GM12878 (cell line): Measurements from ENCODE around the gene SOCS4. TPM values are rescaled to one million over a fixed set of nuclear protein-coding genes. Genes with fewer than 3 reads are reported as not detected.

Experiments
- ATAC-seq: fragments of 200-7000 bp; cut with Tn5 transposase; 3 replicates; pipeline ENCODE4 v1.9.1; 2020; ENCODE audit warnings: mild to moderate bottlenecking, moderate library complexity
- BruUV-seq: library from RNA; stranded (reverse); fragments of 400-500 nt; replicated peaks from 2 replicates; lab custom pipeline; 2021; lab: Mats Ljungman, UMichigan
- CTCF ChIA-PET: fragments of 300-600 bp; sonication (Branson Sonifier 250); formaldehyde crosslinking; extraction: SDS; loops from one replicate; lab custom pipeline; 2021; ENCODE audit warnings: inconsistent platforms; lab: Yijun Ruan, JAX
- POLR2A ChIA-PET: fragments of 350-600 bp; formaldehyde crosslinking; extraction: SDS; loops from one replicate; lab custom pipeline; 2021; ENCODE audit warnings: inconsistent platforms; lab: Charles Lee
- RAD21 ChIA-PET: fragments of 300-600 bp; sonication (Branson Sonifier 250); formaldehyde crosslinking; loops from one replicate; lab custom pipeline; 2023; ENCODE audit warnings: antibody characterized with exemption; ENCODE audit not compliant: unreplicated experiment; lab: Charles Lee
- SMC1A ChIA-PET: fragments of 300-600 bp; sonication (Branson Sonifier 250); formaldehyde crosslinking; loops from one replicate; lab custom pipeline; 2023; ENCODE audit not compliant: unreplicated experiment, uncharacterized antibody; lab: Charles Lee
- DNase-seq: peaks from one replicate; pipeline ENCODE4 v3.0.0-alpha.2; 2011; ENCODE audit warnings: low read depth, low spot score
- FAIRE-seq: peaks from 3 replicates; lab custom pipeline; 2011; peaks lifted over from hg19 to GRCh38; lab: Jason Lieb, UNC
- H2AFZ ChIP-seq: 2 replicates; pipeline ENCODE4 v1.6.0; 2011; ENCODE audit warnings: low read depth, low read length, control low read depth; ENCODE audit not compliant: control insufficient read depth
- H3K27ac ChIP-seq: 2 replicates; pipeline ENCODE4 v1.5.1; 2011; ENCODE audit warnings: control low read depth; ENCODE audit not compliant: control insufficient read depth, insufficient read depth
- H3K27me3 ChIP-seq, 2 experiments: replicated peaks in 1 of 2; 2 replicates each; pipeline versions ENCODE4 v1.6.0 to v1.6.1; 2011; ENCODE audit warnings: low read length in 1 of 2; ENCODE audit not compliant: control insufficient read depth in 2 of 2, insufficient read depth in 2 of 2
- H3K36me3 ChIP-seq, 2 experiments: 2 replicates each; pipeline ENCODE4 v1.5.1; 2011; ENCODE audit warnings: low read length in 1 of 2; ENCODE audit not compliant: control insufficient read depth in 2 of 2, insufficient read depth in 2 of 2
- H3K4me1 ChIP-seq: 2 replicates; pipeline ENCODE4 v1.6.1; 2011; ENCODE audit warnings: mild to moderate bottlenecking, low read length, moderate library complexity, mixed read lengths; ENCODE audit not compliant: control insufficient read depth, insufficient read depth
- H3K4me2 ChIP-seq: 2 replicates; pipeline ENCODE4 v1.6.0; 2011; ENCODE audit warnings: control low read depth; ENCODE audit not compliant: control insufficient read depth, insufficient read depth
- H3K4me3 ChIP-seq: fragments of 200-600 bp; sonication (generic); 2 replicates; pipeline ENCODE4 v1.5.1; 2016
- H3K79me2 ChIP-seq: 2 replicates; pipeline ENCODE4 v1.6.0; 2011; ENCODE audit warnings: low read length; ENCODE audit not compliant: control insufficient read depth, insufficient read depth
- H3K9ac ChIP-seq: 2 replicates; pipeline ENCODE4 v1.8.0; 2011; ENCODE audit warnings: low read length, control low read depth, mixed read lengths; ENCODE audit not compliant: control insufficient read depth, insufficient read depth
- H3K9me3 ChIP-seq: replicated peaks from 3 replicates; pipeline ENCODE4 v1.5.1; 2011; ENCODE audit warnings: mild to moderate bottlenecking, low read length; ENCODE audit not compliant: control insufficient read depth, insufficient read depth
- H4K20me1 ChIP-seq: 2 replicates; pipeline ENCODE4 v1.6.0; 2011; ENCODE audit not compliant: control insufficient read depth, insufficient read depth
- BCL3 ChIP-seq: IDR thresholded peaks from 2 replicates; pipeline ENCODE4 v1.6.1; 2011; ENCODE audit warnings: borderline replicate concordance, low read depth, mild to moderate bottlenecking, moderate library complexity, low read length; ENCODE audit not compliant: insufficient read depth, poor library complexity, severe bottlenecking
- E2F4 ChIP-seq: IDR thresholded peaks from 2 replicates; pipeline ENCODE4 v1.6.1; 2012; ENCODE audit warnings: low read depth, low read length, improper control_type of control experiment
- FOS ChIP-seq: IDR thresholded peaks from 3 replicates; pipeline ENCODE4 v1.6.1; 2011; ENCODE audit warnings: borderline replicate concordance; ENCODE audit not compliant: insufficient read length; ENCODE audit errors: extremely low read depth
- FOXM1 ChIP-seq: IDR thresholded peaks from 2 replicates; pipeline ENCODE4 v1.6.1; 2012; ENCODE audit warnings: low read depth, mild to moderate bottlenecking, inconsistent platforms, low read length, moderate library complexity
- HDGF ChIP-seq: fragments of 450-650 bp; IDR thresholded peaks from 2 replicates; pipeline ENCODE4 v1.6.1; 2016; ENCODE audit warnings: antibody characterized with exemption
- KLF5 ChIP-seq: fragments of 450-650 bp; IDR thresholded peaks from 2 replicates; pipeline ENCODE4 v1.6.1; 2014; ENCODE audit warnings: mild to moderate bottlenecking; ENCODE audit not compliant: partially characterized antibody
- MLLT1 ChIP-seq: fragments of 450-650 bp; IDR thresholded peaks from 2 replicates; pipeline ENCODE4 v1.6.1; 2016; ENCODE audit warnings: mild to moderate bottlenecking
- MTA2 ChIP-seq: fragments of 450-650 bp; IDR thresholded peaks from 2 replicates; pipeline ENCODE4 v1.6.1; 2016; ENCODE audit warnings: low read depth, mild to moderate bottlenecking, moderate library complexity
- NRF1 ChIP-seq: conservative IDR thresholded peaks from 2 replicates; pipeline ENCODE4 v1.6.1; 2011; ENCODE audit warnings: mild to moderate bottlenecking, low read depth, low read length, improper control_type of control experiment
- POLR2A ChIP-seq: IDR thresholded peaks from 2 replicates; pipeline ENCODE4 v1.6.1; 2011; ENCODE audit warnings: low read depth, mild to moderate bottlenecking, low read length
- RB1 ChIP-seq: fragments of 450-650 bp; formaldehyde crosslinking; IDR thresholded peaks from 2 replicates; pipeline ENCODE4 v1.6.1; 2017; ENCODE audit warnings: mild to moderate bottlenecking, borderline replicate concordance
- SIN3A ChIP-seq: IDR thresholded peaks from 2 replicates; pipeline ENCODE4 v1.6.1; 2012; ENCODE audit warnings: low read depth, low read length, improper control_type of control experiment
- SP1 ChIP-seq: IDR thresholded peaks from one replicate; pipeline ENCODE4 v1.6.1; 2011; ENCODE audit warnings: low read depth, low read length
- STAT1 ChIP-seq: fragments of 450-650 bp; conservative IDR thresholded peaks from 2 replicates; pipeline ENCODE4 v1.6.1; 2014; ENCODE audit warnings: antibody characterized with exemption, mild to moderate bottlenecking
- TAF1 ChIP-seq: IDR thresholded peaks from 2 replicates; pipeline ENCODE4 v1.6.1; 2011; ENCODE audit warnings: mild to moderate bottlenecking, low read depth, low read length, borderline replicate concordance
- WGBS: methylation state at CpG from one replicate; pipeline ENCODE4 v1.1.6; 2016; ENCODE audit warnings: low lambda C conversion rate; ENCODE audit not compliant: insufficient replicate concordance, insufficient coverage; ENCODE audit errors: missing lambda C conversion rate; 5-methylcytosine and 5-hydroxymethylcytosine counted together
- in situ Hi-C: fragments of 300-500 bp; cut with MboI; formaldehyde crosslinking; loops from 9 replicates; pipeline ENCODE4 v1.14.3; 2018; ENCODE audit warnings: mixed read lengths
- intact Hi-C: fragments of 100-400 bp; cut with micrococcal nuclease; formaldehyde crosslinking; loops from one replicate; pipeline ENCODE4 v1.14.2; 2022; ENCODE audit not compliant: unreplicated experiment
- polyA plus RNA-seq, 11 experiments: library from polyadenylated mRNA; depleted of rRNA in 4 of 11; unstranded in 6 of 11; stranded (reverse) in 5 of 11; fragments of >200 nt; fragmentation: Nextera tagmentation in 4 of 11; fragmentation: Illumina TruSeq in 1 of 11; extraction: Ambion mirVana in 4 of 11; extraction: Trizol in 1 of 11; gene quantifications; 1 replicate in 1 of 11; 2 replicates in 10 of 11; pipeline versions ENCODE4 v1.2.1 to v1.2.3, GENCODE V29; 2011 to 2016; ENCODE audit warnings: inconsistent platforms in 2 of 11, missing spikeins in 2 of 11, low read depth in 1 of 11
- total RNA-seq, 4 experiments: library from RNA; depleted of rRNA in 3 of 4; stranded (reverse); fragments of >200 nt in 3 of 4; fragmentation: Illumina TruSeq in 1 of 4; extraction: Trizol in 1 of 4; gene quantifications; 2 replicates each; pipeline versions ENCODE4 v1.2.1 to v1.2.3, GENCODE V29; 2013 to 2021
- TF ChIP-seq, protein P1 (sequence below): fragments of 450-650 bp; IDR thresholded peaks from 2 replicates; pipeline ENCODE4 v1.6.1; 2017; ENCODE audit warnings: mild to moderate bottlenecking

The SOCS4 gene
- total and polyA plus RNA-seq, 10 of the 15 experiments (the other 5 are each of a cell fraction or from before 2014, with no cell fraction given): 5.7 to 31.5 (median 20.8) TPM

- in situ Hi-C loops (no loop called here), intact Hi-C loops (loop anchor here (2.0 kb wide), 2 partner anchors 17 to 51 kb away; no protein-coding TSS in a partner anchor)
- Histone ChIP-seq H3K27me3 (no peaks in the 10 kb centered on the region), H3K27ac (peak within 1 kb of the TSS; percentile 99), H2AFZ (peak within 1 kb of the TSS; percentile 90), H3K4me3 (peak within 1 kb of the TSS; percentile 82), H3K4me1 (no peaks in the 10 kb centered on the region; the same call in 1 of the 2 replicates), H3K9ac (peak within 1 kb of the TSS; percentile 99), H3K9me3 (no peaks in the 10 kb centered on the region; the same call in 2 of the 3 replicates), H3K4me2 (peak within 1 kb of the TSS; percentile 80), H3K79me2 (peaks cover 51% of the 10 kb centered on the region), H3K36me3 (peaks cover 0 to 5% of the 10 kb centered on the region in 2 experiments; a peak in 2 of 4 replicates), H4K20me1 (no peaks in the 10 kb centered on the region)
- DNase-seq (peak; percentile 63), ATAC-seq (peak; percentile 93), FAIRE-seq (peak; percentile 66)
- ChIA-PET CTCF (interaction anchor here (0.6 to 3.4 kb wide), 42 partner anchors 8 to 303 kb away, joined by 3 to 44 read pairs (median 6); partner anchors contain the start of genes FBXO34, SOCS4 and WDHD1), SMC1A (interaction anchor here (0.8 to 5.8 kb wide), 24 partner anchors 10 to 149 kb away, joined by 3 to 98 read pairs (median 6); partner anchors contain the start of genes GCH1 and WDHD1), RAD21 (interaction anchor here (0.7 to 3.6 kb wide), 23 partner anchors 8 to 302 kb away, joined by 3 to 49 read pairs (median 8); partner anchors contain the start of genes DLGAP5, SOCS4 and WDHD1), POLR2A (interaction anchor here (0.8 to 3.1 kb wide), 17 partner anchors 8 to 140 kb away, joined by 3 to 48 read pairs (median 4); partner anchors contain the start of genes DLGAP5, SOCS4 and WDHD1)
- WGBS: 2% methylated on average over 86 of the region's 98 CpGs
- BruUV-seq: no TSS peak
- TF ChIP-seq HDGF (peak; percentile 67; the same call in 1 of the 2 replicates), RB1 (peak; percentile 87; the same call in 1 of the 2 replicates), NRF1 (peak; percentile 6; the same call in 1 of the 2 replicates), SP1 (peak; percentile 76), MLLT1 (peak; percentile 52), KLF5 (peak; percentile 59), SIN3A (peak; percentile 56; the same call in 1 of the 2 replicates), FOS (no peak), BCL3 (peak; percentile 45), TAF1 (peak; percentile 81), MTA2 (no peak), E2F4 (peak; percentile 56), STAT1 (no peak; the same call in 1 of the 2 replicates), POLR2A (peak; percentile 100), FOXM1 (peak; percentile 92)
- TF ChIP-seq, protein P1, sequence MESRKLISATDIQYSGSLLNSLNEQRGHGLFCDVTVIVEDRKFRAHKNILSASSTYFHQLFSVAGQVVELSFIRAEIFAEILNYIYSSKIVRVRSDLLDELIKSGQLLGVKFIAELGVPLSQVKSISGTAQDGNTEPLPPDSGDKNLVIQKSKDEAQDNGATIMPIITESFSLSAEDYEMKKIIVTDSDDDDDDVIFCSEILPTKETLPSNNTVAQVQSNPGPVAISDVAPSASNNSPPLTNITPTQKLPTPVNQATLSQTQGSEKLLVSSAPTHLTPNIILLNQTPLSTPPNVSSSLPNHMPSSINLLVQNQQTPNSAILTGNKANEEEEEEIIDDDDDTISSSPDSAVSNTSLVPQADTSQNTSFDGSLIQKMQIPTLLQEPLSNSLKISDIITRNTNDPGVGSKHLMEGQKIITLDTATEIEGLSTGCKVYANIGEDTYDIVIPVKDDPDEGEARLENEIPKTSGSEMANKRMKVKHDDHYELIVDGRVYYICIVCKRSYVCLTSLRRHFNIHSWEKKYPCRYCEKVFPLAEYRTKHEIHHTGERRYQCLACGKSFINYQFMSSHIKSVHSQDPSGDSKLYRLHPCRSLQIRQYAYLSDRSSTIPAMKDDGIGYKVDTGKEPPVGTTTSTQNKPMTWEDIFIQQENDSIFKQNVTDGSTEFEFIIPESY: no peak
Measured at GRCh38 chr14:55051423-55052268, 24.6 kb downstream of the SOCS4 start, which contains the start of gene MAPK1IP1L. TSS of gene MAPK1IP1L (plus strand) at chr14:55051647. CDS start at chr14:55061684, 10,037 bp downstream.
